H9 (cell line): Measurements from ENCODE around the gene METTL27. TPM values are rescaled to one million over a fixed set of nuclear protein-coding genes. Genes with fewer than 3 reads are reported as not detected.

Experiments used
- DNase-seq: peaks from one replicate; pipeline ENCODE4 v3.0.0-alpha.2; 2017
- H2AFZ ChIP-seq: one replicate; pipeline ENCODE4 v1.6.1; 2013; ENCODE audit warnings: mild to moderate bottlenecking, low read length, control low read depth, moderate library complexity
- H2AK5ac ChIP-seq: 2 replicates; pipeline ENCODE4 v1.6.1; 2013; ENCODE audit warnings: low read length, control low read depth, mixed read lengths; ENCODE audit not compliant: insufficient read length
- H2BK120ac ChIP-seq: one replicate; pipeline ENCODE4 v1.6.1; 2013; ENCODE audit warnings: low read depth, mild to moderate bottlenecking, low read length, control low read depth, inconsistent platforms; ENCODE audit not compliant: poor library complexity, severe bottlenecking
- H2BK12ac ChIP-seq: 2 replicates; pipeline ENCODE4 v1.6.1; 2013; ENCODE audit warnings: low read length, control low read depth, mixed read lengths, low read depth; ENCODE audit not compliant: insufficient read length
- H2BK15ac ChIP-seq: 2 replicates; pipeline ENCODE4 v1.6.1; 2013; ENCODE audit warnings: low read depth, low read length, control low read depth
- H2BK20ac ChIP-seq: one replicate; pipeline ENCODE4 v1.6.1; 2013; ENCODE audit warnings: low read depth, mild to moderate bottlenecking, low read length, control low read depth, inconsistent platforms; ENCODE audit not compliant: poor library complexity, severe bottlenecking
- H2BK5ac ChIP-seq: 2 replicates; pipeline ENCODE4 v1.6.1; 2013; ENCODE audit warnings: low read length, control low read depth, mixed read lengths; ENCODE audit not compliant: insufficient read length
- H3K14ac ChIP-seq: 2 replicates; pipeline ENCODE4 v1.6.1; 2013; ENCODE audit warnings: low read length, control low read depth; ENCODE audit not compliant: insufficient read depth
- H3K18ac ChIP-seq: 2 replicates; pipeline ENCODE4 v1.6.1; 2013; ENCODE audit warnings: low read depth, mild to moderate bottlenecking, mixed read lengths, low read length, control low read depth; ENCODE audit not compliant: insufficient read length
- H3K23ac ChIP-seq: 2 replicates; pipeline ENCODE4 v1.6.1; 2013; ENCODE audit warnings: low read length, control low read depth, mixed read lengths, low read depth; ENCODE audit not compliant: insufficient read length
- H3K23me2 ChIP-seq: 2 replicates; pipeline ENCODE4 v1.6.1; 2013; ENCODE audit warnings: low read depth, mild to moderate bottlenecking, mixed read lengths, low read length, control low read depth; ENCODE audit not compliant: insufficient read length, poor library complexity, severe bottlenecking
- H3K27ac ChIP-seq: 2 replicates; pipeline ENCODE4 v1.5.1; 2013; ENCODE audit warnings: low read length, control low read depth, mixed read lengths, low read depth; ENCODE audit not compliant: insufficient read length
- H3K27me3 ChIP-seq: 2 replicates; pipeline ENCODE4 v1.6.1; 2013; ENCODE audit warnings: low read length, control low read depth, inconsistent platforms; ENCODE audit not compliant: insufficient read depth
- H3K4ac ChIP-seq: 2 replicates; pipeline ENCODE4 v1.6.1; 2013; ENCODE audit warnings: low read depth, mild to moderate bottlenecking, control low read depth, inconsistent platforms, low read length, moderate library complexity
- H3K4me1 ChIP-seq: 2 replicates; pipeline ENCODE4 v1.6.1; 2013; ENCODE audit warnings: low read length, control low read depth, inconsistent platforms; ENCODE audit not compliant: insufficient read depth
- H3K4me2 ChIP-seq: 2 replicates; pipeline ENCODE4 v1.6.1; 2013; ENCODE audit warnings: low read length, control low read depth, mixed read lengths; ENCODE audit not compliant: insufficient read length, insufficient read depth
- H3K56ac ChIP-seq: 2 replicates; pipeline ENCODE4 v1.6.1; 2013; ENCODE audit warnings: low read depth, mild to moderate bottlenecking, mixed read lengths, low read length, control low read depth; ENCODE audit not compliant: insufficient read length
- H3K79me1 ChIP-seq: 2 replicates; pipeline ENCODE4 v1.6.1; 2013; ENCODE audit warnings: low read depth, mild to moderate bottlenecking, moderate library complexity, low read length, control low read depth, inconsistent platforms; ENCODE audit not compliant: insufficient read depth, poor library complexity, severe bottlenecking
- H3K79me2 ChIP-seq: 2 replicates; pipeline ENCODE4 v1.6.1; 2013; ENCODE audit warnings: low read length, control low read depth, inconsistent platforms; ENCODE audit not compliant: insufficient read depth
- H3K9ac ChIP-seq: 2 replicates; pipeline ENCODE4 v1.6.1; 2013; ENCODE audit warnings: low read length, control low read depth, mixed read lengths; ENCODE audit not compliant: insufficient read length; ENCODE audit errors: extremely low read depth
- H3K9me3 ChIP-seq: one replicate; pipeline ENCODE4 v1.6.1; 2013; ENCODE audit warnings: low read depth, low read length, inconsistent platforms; ENCODE audit not compliant: control insufficient read depth
- H3T11ph ChIP-seq: one replicate; pipeline ENCODE4 v1.6.1; 2013; ENCODE audit warnings: mild to moderate bottlenecking, low read length, control low read depth, inconsistent platforms
- H4K20me1 ChIP-seq: one replicate; pipeline ENCODE4 v1.6.1; 2013; ENCODE audit not compliant: control insufficient read depth, insufficient read length, insufficient read depth
- H4K5ac ChIP-seq: 2 replicates; pipeline ENCODE4 v1.6.1; 2013; ENCODE audit warnings: low read depth, mild to moderate bottlenecking, mixed read lengths, low read length, control low read depth; ENCODE audit not compliant: insufficient read length
- H4K8ac ChIP-seq: replicated peaks from 2 replicates; pipeline ENCODE4 v1.6.1; 2013; ENCODE audit warnings: low read length, control low read depth, mixed read lengths, low read depth; ENCODE audit not compliant: insufficient read length
- H4K91ac ChIP-seq: 2 replicates; pipeline ENCODE4 v1.6.1; 2013; ENCODE audit warnings: low read depth, mild to moderate bottlenecking, moderate library complexity, mixed read lengths, low read length, control low read depth; ENCODE audit not compliant: insufficient read length
- H3K27ac Mint-ChIP-seq, 3 experiments: 2 replicates in 2 of 3; 3 replicates in 1 of 3; pipeline ENCODE4 v1.8.0; 2020 to 2021; ENCODE audit warnings: mixed read lengths in 3 of 3, mild to moderate bottlenecking in 1 of 3, moderate library complexity in 1 of 3
- H3K27me3 Mint-ChIP-seq: 2 replicates; pipeline ENCODE4 v1.8.0; 2021; ENCODE audit warnings: low read depth, mild to moderate bottlenecking, moderate library complexity, mixed read lengths
- H3K36me3 Mint-ChIP-seq, 3 experiments: 2 replicates in 2 of 3; 3 replicates in 1 of 3; pipeline ENCODE4 v1.8.0; 2020 to 2021; ENCODE audit warnings: low read depth in 3 of 3, mixed read lengths in 3 of 3; ENCODE audit not compliant: insufficient read depth in 1 of 3
- H3K4me1 Mint-ChIP-seq, 2 experiments: 2 replicates each; pipeline ENCODE4 v1.8.0; 2020; ENCODE audit warnings: mixed read lengths in 2 of 2
- H3K4me3 Mint-ChIP-seq, 2 experiments: 2 replicates in 1 of 2; 3 replicates in 1 of 2; pipeline ENCODE4 v1.8.0; 2020 to 2021; ENCODE audit warnings: mild to moderate bottlenecking in 2 of 2, mixed read lengths in 2 of 2, moderate library complexity in 1 of 2
- H3K9me3 Mint-ChIP-seq, 2 experiments: 2 replicates in 1 of 2; 3 replicates in 1 of 2; pipeline ENCODE4 v1.8.0; 2020; ENCODE audit warnings: mild to moderate bottlenecking in 2 of 2, mixed read lengths in 2 of 2, moderate library complexity in 1 of 2
- CTCF ChIP-seq: fragments of 200-600 bp; sonication (generic); conservative IDR thresholded peaks from 3 replicates; pipeline ENCODE4 v1.8.0; 2021; ENCODE audit warnings: antibody characterized with exemption, mild to moderate bottlenecking
- WGBS: extraction: QIAGEN DNeasy Blood & Tissue Kit; methylation state at CpG from one replicate; pipeline ENCODE4 v1.1.7; 2013; ENCODE audit warnings: missing lambda C conversion rate, low lambda C conversion rate, mixed read lengths; ENCODE audit not compliant: insufficient read length; ENCODE audit errors: extremely low coverage; 5-methylcytosine and 5-hydroxymethylcytosine counted together
- total RNA-seq: library from RNA; stranded (reverse); gene quantifications from 2 replicates; pipeline ENCODE4 v1.2.1, GENCODE V29; 2021

METTL27 gene
- total RNA-seq, 1 experiment from 2014 or later: 13.5 TPM

- Histone ChIP-seq H3K4ac (no peak overlapping the region), H4K8ac (no peak overlapping the region), H4K91ac (no peak overlapping the region), H3K4me1 (no peaks in the 10 kb centered on the region), H3K9me3 (no peaks in the 10 kb centered on the region), H4K5ac (no peak overlapping the region), H3K23me2 (no peaks in the 10 kb centered on the region), H2AFZ (no peak overlapping the region), H3K18ac (no peak overlapping the region), H3K4me2 (no peak overlapping the region), H3K14ac (no peak overlapping the region), H2BK20ac (no peak overlapping the region), H3K27ac (no peak overlapping the region), H3K79me2 (no peaks in the 10 kb centered on the region), H2BK12ac (no peak overlapping the region), H4K20me1 (no peaks in the 10 kb centered on the region), H2AK5ac (no peak overlapping the region), H2BK120ac (no peak overlapping the region), H3T11ph (no peak overlapping the region), H2BK15ac (no peak overlapping the region), H3K23ac (no peak overlapping the region), H3K27me3 (no peaks in the 10 kb centered on the region), H3K79me1 (no peaks in the 10 kb centered on the region), H2BK5ac (no peak overlapping the region), H3K56ac (no peak overlapping the region), H3K9ac (no peak overlapping the region)
- Mint-ChIP-seq H3K27ac (no peak overlapping the region), H3K4me1 (peaks cover 4 to 13% of the 10 kb centered on the region in 2 experiments; a peak in 3 of 4 replicates), H3K27me3 (peaks cover 8% of the 10 kb centered on the region), H3K4me3 (no peak overlapping the region), H3K9me3 (no peaks in the 10 kb centered on the region), H3K36me3 (no peaks in the 10 kb centered on the region)
- TF ChIP-seq CTCF: no peak
- no peak for DNase-seq
- WGBS: no CpG with 5 or more reads among the region's 5 CpGs
Measured at GRCh38 chr7:73881352-73882046, 39.2 kb upstream of the METTL27 start.
